SK-N-SH (cell line): ENCODE measurements around the gene GHR.

Experiments
- EP300 ChIP-seq, 2 experiments: IDR thresholded peaks; 2 replicates each; pipeline versions ENCODE4 v1.4.0 to v1.6.1; 2012; ENCODE audit warnings: borderline replicate concordance in 1 of 2, low read depth in 1 of 2, low read length in 1 of 2
- EZH2phosphoT487 ChIP-seq: fragments of 200-600 bp; sonication (generic); IDR thresholded peaks from 2 replicates; pipeline ENCODE4 v1.6.1; 2017; ENCODE audit warnings: low read depth, mixed run types, mild to moderate bottlenecking, antibody characterized with exemption, moderate library complexity, borderline replicate concordance
- MEF2A ChIP-seq: IDR thresholded peaks from 2 replicates; pipeline ENCODE4 v1.4.0; 2012; ENCODE audit warnings: low read depth, borderline replicate concordance
- RFX5 ChIP-seq: IDR thresholded peaks from 2 replicates; pipeline ENCODE4 v1.6.1; 2012; ENCODE audit warnings: mild to moderate bottlenecking, improper control_type of control experiment, low read length
- RXRA ChIP-seq: IDR thresholded peaks from 2 replicates; pipeline ENCODE4 v1.4.0; 2012; ENCODE audit warnings: low read depth, mild to moderate bottlenecking, borderline replicate concordance
- YY1 ChIP-seq: IDR thresholded peaks from 2 replicates; pipeline ENCODE4 v1.4.0; 2012; ENCODE audit warnings: low read depth, mild to moderate bottlenecking
- TF ChIP-seq, protein P1 (sequence below): fragments of 200-600 bp; sonication (generic); IDR thresholded peaks from 2 replicates; pipeline ENCODE4 v1.6.1; 2017; ENCODE audit warnings: antibody characterized with exemption, mild to moderate bottlenecking, moderate library complexity

DNA sequence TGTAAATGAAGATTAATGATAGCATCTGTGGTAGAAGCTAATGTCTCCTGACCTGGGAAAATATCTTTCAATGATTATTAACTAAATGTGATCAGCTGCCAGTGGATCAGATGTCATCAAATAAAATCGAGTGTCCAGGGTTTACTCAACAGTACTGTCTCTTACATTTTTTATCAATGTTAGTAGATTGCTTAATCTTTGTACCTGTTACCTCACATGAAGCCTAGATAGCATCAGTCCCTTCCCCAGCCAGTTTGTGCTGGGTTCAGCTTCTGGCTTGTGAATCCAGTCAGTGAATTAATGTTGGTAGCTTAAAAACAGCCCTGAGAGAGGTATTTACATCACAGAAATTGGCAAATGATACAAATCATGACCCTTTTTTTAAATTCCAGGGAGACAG is 134.4 kb downstream of the GHR start:
- TF ChIP-seq EP300 (IDR thresholded peaks at IDR 0.05; ENCODE audit: borderline replicate concordance in 1 of 2, low read depth in 1 of 2, low read length in 1 of 2) (no peak), YY1 (no peak), MEF2A (no peak), RFX5 (no peak), RXRA (no peak), EZH2phosphoT487 (no peak)
- TF ChIP-seq, protein P1, sequence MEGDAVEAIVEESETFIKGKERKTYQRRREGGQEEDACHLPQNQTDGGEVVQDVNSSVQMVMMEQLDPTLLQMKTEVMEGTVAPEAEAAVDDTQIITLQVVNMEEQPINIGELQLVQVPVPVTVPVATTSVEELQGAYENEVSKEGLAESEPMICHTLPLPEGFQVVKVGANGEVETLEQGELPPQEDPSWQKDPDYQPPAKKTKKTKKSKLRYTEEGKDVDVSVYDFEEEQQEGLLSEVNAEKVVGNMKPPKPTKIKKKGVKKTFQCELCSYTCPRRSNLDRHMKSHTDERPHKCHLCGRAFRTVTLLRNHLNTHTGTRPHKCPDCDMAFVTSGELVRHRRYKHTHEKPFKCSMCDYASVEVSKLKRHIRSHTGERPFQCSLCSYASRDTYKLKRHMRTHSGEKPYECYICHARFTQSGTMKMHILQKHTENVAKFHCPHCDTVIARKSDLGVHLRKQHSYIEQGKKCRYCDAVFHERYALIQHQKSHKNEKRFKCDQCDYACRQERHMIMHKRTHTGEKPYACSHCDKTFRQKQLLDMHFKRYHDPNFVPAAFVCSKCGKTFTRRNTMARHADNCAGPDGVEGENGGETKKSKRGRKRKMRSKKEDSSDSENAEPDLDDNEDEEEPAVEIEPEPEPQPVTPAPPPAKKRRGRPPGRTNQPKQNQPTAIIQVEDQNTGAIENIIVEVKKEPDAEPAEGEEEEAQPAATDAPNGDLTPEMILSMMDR, result no peak
